Kidney epithelial cell (primary cell): Measurements from ENCODE around the gene FGF9. TPM values are rescaled to one million over a fixed set of nuclear protein-coding genes. Genes with fewer than 3 reads are reported as not detected.
A peak's percentile ranks its signal among the peaks of the same experiment; 100 is the strongest.

ENCODE experiments used
- DNase-seq: peaks from one replicate; pipeline ENCODE4 v3.0.0-alpha.2; 2010; ENCODE audit warnings: low read depth
- H3K27me3 ChIP-seq: 2 replicates; pipeline ENCODE4 v1.6.0; 2011; ENCODE audit warnings: low read length; ENCODE audit not compliant: control insufficient read depth, insufficient read depth
- H3K36me3 ChIP-seq: 2 replicates; pipeline ENCODE4 v1.5.1; 2011; ENCODE audit warnings: low read length; ENCODE audit not compliant: control insufficient read depth, insufficient read depth
- H3K4me3 ChIP-seq: 2 replicates; pipeline ENCODE4 v1.5.1; 2011; ENCODE audit warnings: low read depth, mild to moderate bottlenecking, control low read depth, low read length
- total RNA-seq: library from RNA; depleted of rRNA; stranded (reverse); fragments of >200 nt; gene quantifications from 2 replicates; pipeline ENCODE4 v1.2.3, GENCODE V29; 2015
- TF ChIP-seq, protein P1 (sequence below): IDR thresholded peaks from 2 replicates; pipeline ENCODE4 v1.5.1; 2011; ENCODE audit warnings: mild to moderate bottlenecking, moderate library complexity, low read length, control low read depth, inconsistent platforms; ENCODE audit not compliant: insufficient read depth, poor library complexity, severe bottlenecking

FGF9 gene
- total RNA-seq, 1 donor from 2014 or later, result 0.33 TPM

GRCh38 chr13:21638319-21639282, 32.3 kb upstream of the FGF9 start:
- Histone ChIP-seq H3K27me3 (no peaks in the 10 kb centered on the region), H3K36me3 (no peaks in the 10 kb centered on the region), H3K4me3 (no peak overlapping the region)
- no peak for DNase-seq
- TF ChIP-seq, protein P1, sequence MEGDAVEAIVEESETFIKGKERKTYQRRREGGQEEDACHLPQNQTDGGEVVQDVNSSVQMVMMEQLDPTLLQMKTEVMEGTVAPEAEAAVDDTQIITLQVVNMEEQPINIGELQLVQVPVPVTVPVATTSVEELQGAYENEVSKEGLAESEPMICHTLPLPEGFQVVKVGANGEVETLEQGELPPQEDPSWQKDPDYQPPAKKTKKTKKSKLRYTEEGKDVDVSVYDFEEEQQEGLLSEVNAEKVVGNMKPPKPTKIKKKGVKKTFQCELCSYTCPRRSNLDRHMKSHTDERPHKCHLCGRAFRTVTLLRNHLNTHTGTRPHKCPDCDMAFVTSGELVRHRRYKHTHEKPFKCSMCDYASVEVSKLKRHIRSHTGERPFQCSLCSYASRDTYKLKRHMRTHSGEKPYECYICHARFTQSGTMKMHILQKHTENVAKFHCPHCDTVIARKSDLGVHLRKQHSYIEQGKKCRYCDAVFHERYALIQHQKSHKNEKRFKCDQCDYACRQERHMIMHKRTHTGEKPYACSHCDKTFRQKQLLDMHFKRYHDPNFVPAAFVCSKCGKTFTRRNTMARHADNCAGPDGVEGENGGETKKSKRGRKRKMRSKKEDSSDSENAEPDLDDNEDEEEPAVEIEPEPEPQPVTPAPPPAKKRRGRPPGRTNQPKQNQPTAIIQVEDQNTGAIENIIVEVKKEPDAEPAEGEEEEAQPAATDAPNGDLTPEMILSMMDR, result peak; percentile 57

GRCh38 chr13:21639561-21639960, 31.3 kb upstream of the FGF9 start:
- no peak overlapping the region for H3K4me3 ChIP-seq
- TF ChIP-seq, protein P1, result no peak

GRCh38 chr13:21641629-21642028, 29.2 kb upstream of the FGF9 start:
- DNase-seq, result no peak
- Histone ChIP-seq H3K27me3 (no peaks in the 10 kb centered on the region), H3K4me3 (no peak overlapping the region), H3K36me3 (no peaks in the 10 kb centered on the region)
- TF ChIP-seq, protein P1, result no peak

More at GRCh38 chr13:21639561-21639960, 31.3 kb upstream of the FGF9 start:
- no peak for DNase-seq
- Histone ChIP-seq H3K36me3 (no peaks in the 10 kb centered on the region), H3K27me3 (no peaks in the 10 kb centered on the region)

- peak; percentile 48 for DNase-seq
- H3K36me3 ChIP-seq, result no peaks in the 10 kb centered on the region
- H3K4me3 ChIP-seq, result no peak overlapping the region
- TF ChIP-seq, protein P1, result no peak
- H3K27me3 ChIP-seq, result no peaks in the 10 kb centered on the region
These were observed 13.3 kb upstream of the FGF9 start for GRCh38 chr13:21657538-21657937.

DNA sequence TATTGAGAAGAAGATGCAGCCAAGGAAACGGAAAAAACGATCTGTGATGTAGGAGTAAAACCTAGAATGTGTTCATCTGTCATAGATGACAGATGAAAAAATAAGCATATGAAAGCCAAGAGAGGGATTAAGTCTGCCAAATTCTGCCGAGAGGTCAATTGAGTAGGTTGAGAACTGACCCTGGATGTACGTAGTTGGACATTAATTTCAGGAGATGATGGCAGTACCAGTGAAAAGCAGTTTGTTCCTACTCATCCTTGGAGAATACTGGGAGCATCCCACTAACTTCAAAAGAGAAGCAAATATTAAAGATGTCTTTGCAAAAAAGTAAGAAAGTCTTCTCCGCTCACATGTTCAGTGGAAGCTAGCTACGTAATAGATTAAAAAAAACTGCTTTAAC, 11.8 kb upstream of the FGF9 start:
- TF ChIP-seq, protein P1, result no peak
- no peak overlapping the region for H3K4me3 ChIP-seq
- no peak for DNase-seq
- H3K27me3 ChIP-seq, result no peaks in the 10 kb centered on the region
- no peaks in the 10 kb centered on the region for H3K36me3 ChIP-seq
